ENCODE data around the gene RTKN.

GRCh38 chr2:74401891-74402290, 39.8 kb downstream of the RTKN start:
- TF ChIP-seq ZC3H10 (CRISPR knock-in tag; IDR thresholded peaks at IDR 0.05) (no peak), ZFP3 (CRISPR knock-in tag; IDR thresholded peaks at IDR 0.05) (no peak), BACH2 (CRISPR knock-in tag; IDR thresholded peaks at IDR 0.05; ENCODE audit: borderline replicate concordance) (no peak), ISL1 (CRISPR knock-in tag; IDR thresholded peaks at IDR 0.05) (no peak)
